Heart left ventricle (tissue), 13 donors: ENCODE data around the gene CACNA1E.

ENCODE experiments used
- CTCF ChIP-seq, 12 donors: fragments of 200-600 bp; sonication (generic) in 4 of 12; IDR thresholded peaks; one replicate each; pipeline versions ENCODE4 v1.5.0 to v1.8.0; 2018 to 2022; ENCODE audit warnings: antibody characterized with exemption in 12 of 12, mild to moderate bottlenecking in 5 of 12
- POLR2A ChIP-seq, 2 donors: fragments of 450-650 bp; IDR thresholded peaks; one replicate each; pipeline ENCODE4 v1.6.1; 2017; ENCODE audit warnings: antibody characterized with exemption in 2 of 2, mild to moderate bottlenecking in 2 of 2, moderate library complexity in 2 of 2
- donor health status: ischemic (EF 13 %, LVEDD 7.1; RV severe dilation, severe dysfunction).
- donor health status: DM: no; HTN: yes; CAD: no.
- donor health status: DM: no; HTN: no; CAD: no.
- donor health status: ischemic (EF 25% LVEDD 6.9; RV normal size, moderate dysfunction).
- donor health status: ischemic (EF 25% LVEDD 5.7; RV mildly dilated, moderate dysfunction).
- donor health status: ischemic (EF 35%, LVEDD 5.7; RV mildly dilated, moderate dysfunction).
- donor health status: nonischemic (EF 11% LVEDD 7.7; RV severe dilation, severe dysfunction).
- donor health status: DM: yes; HTN: yes; CAD: no.
- donor health status: PGD.
- donor health status: ischemic (EF 29% LVEDD 5.4; RV normal size, mild dysfunction).
- donor health status: nonischemic (EF 23%, LVEDD 6.1; RV moderate dilation, normal function).

DNA sequence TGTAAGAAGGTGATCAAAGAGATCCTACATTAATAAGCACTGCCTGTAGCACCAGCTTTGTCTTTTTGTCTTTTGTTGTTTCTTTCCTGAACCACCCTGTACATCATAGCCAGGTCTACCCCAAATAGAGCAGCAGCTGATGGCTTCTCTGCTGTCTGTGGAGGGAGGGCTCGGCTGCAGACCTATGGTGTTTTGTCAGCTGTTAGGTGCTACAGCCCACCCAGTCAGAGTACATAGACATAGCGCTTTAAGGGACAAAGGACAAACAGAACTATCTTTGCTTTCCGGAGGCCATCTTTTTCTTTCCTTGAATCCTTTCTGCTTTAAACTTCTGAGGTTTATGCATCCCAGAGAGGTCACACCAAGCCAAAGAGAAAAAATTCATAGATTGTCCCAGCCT is 320.1 kb downstream of the CACNA1E start:
- TF ChIP-seq CTCF (IDR thresholded peaks at IDR 0.05) = no peak
- no peak for TF ChIP-seq POLR2A (IDR thresholded peaks at IDR 0.05)
